ENCODE data around the gene WDTC1.

DNA sequence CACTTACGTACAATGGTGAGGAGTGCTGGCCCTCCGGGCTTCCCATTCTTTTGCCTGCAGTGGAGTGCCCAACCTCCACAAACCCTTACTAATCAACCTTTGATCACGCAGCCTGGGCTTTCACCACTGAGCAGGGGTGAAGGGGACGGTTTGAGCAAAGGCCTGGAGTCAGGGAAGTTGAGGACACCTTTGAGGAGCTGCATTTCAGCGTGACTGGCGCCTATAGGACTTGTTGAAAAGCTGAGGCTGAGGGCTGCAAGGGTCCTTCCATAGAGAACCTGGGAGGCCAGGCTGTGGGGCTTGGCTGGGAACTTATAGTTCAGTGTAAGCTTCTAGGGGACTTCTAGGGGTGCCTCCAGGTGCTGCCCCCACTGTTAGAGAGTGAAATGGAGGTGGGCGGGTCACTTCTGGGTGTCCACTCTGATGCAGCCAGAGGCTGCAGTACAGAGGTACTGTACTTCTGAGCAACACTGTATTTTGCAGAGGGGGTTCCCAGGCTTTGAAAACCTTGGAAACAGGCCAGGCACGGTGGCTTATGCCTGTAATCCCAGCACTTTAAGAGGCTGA lies 117.2 kb downstream of the WDTC1 start:
- TF ChIP-seq NR3C1 (IDR thresholded peaks at IDR 0.05) (no peak), POLR2A (IDR thresholded peaks at IDR 0.05; ENCODE audit: low read length) (no peak), EP300 (IDR thresholded peaks at IDR 0.05) (no peak), CBX8 (IDR thresholded peaks at IDR 0.05) (no peak), MAX (IDR thresholded peaks at IDR 0.05) (no peak), CHD2 (IDR thresholded peaks at IDR 0.05; ENCODE audit: low read length, partially characterized antibody) (no peak), RAD21 (conservative IDR thresholded peaks at IDR 0.05 in 1 of 2, IDR thresholded peaks at IDR 0.05 in 1 of 2) (no peak), MYC (IDR thresholded peaks at IDR 0.05; ENCODE audit: borderline replicate concordance, low read length) (no peak), FOXS1 (CRISPR knock-in tag; IDR thresholded peaks at IDR 0.05) (no peak)
- TF ChIP-seq, protein P1, sequence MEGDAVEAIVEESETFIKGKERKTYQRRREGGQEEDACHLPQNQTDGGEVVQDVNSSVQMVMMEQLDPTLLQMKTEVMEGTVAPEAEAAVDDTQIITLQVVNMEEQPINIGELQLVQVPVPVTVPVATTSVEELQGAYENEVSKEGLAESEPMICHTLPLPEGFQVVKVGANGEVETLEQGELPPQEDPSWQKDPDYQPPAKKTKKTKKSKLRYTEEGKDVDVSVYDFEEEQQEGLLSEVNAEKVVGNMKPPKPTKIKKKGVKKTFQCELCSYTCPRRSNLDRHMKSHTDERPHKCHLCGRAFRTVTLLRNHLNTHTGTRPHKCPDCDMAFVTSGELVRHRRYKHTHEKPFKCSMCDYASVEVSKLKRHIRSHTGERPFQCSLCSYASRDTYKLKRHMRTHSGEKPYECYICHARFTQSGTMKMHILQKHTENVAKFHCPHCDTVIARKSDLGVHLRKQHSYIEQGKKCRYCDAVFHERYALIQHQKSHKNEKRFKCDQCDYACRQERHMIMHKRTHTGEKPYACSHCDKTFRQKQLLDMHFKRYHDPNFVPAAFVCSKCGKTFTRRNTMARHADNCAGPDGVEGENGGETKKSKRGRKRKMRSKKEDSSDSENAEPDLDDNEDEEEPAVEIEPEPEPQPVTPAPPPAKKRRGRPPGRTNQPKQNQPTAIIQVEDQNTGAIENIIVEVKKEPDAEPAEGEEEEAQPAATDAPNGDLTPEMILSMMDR (IDR thresholded peaks at IDR 0.05), result no peak
- TF ChIP-seq, protein P2, sequence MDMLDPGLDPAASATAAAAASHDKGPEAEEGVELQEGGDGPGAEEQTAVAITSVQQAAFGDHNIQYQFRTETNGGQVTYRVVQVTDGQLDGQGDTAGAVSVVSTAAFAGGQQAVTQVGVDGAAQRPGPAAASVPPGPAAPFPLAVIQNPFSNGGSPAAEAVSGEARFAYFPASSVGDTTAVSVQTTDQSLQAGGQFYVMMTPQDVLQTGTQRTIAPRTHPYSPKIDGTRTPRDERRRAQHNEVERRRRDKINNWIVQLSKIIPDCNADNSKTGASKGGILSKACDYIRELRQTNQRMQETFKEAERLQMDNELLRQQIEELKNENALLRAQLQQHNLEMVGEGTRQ (IDR thresholded peaks at IDR 0.05), result no peak

Data from A549 (cell line).